Left colon (tissue), 2 donors: ENCODE measurements around the gene TTC27. TPM values are rescaled to one million over a fixed set of nuclear protein-coding genes. Genes with fewer than 3 reads are reported as not detected.
"Not testable (repeated sequence)": the region's sequence is repeated elsewhere in the genome, so short reads cannot be mapped to it uniquely, and the experiment has no call there.

ENCODE experiments used
- ATAC-seq: fragments of 200-7000 bp; cut with Tn5 transposase; one replicate; pipeline ENCODE4 v1.9.1; 2020; ENCODE audit warnings: mild to moderate bottlenecking, moderate library complexity
- DNase-seq, 2 donors: peaks; one replicate each; pipeline ENCODE4 v3.0.0-alpha.2; 2020
- intact Hi-C, 2 donors: fragments of 100-400 bp; cut with DNase I in 1 of 2; cut with micrococcal nuclease in 1 of 2; formaldehyde crosslinking; loops; one replicate each; pipeline versions ENCODE4 v1.11.2 to v1.14.0; 2022; cut with DNase I, micrococcal nuclease
- total RNA-seq, 2 donors: library from RNA; stranded (reverse); fragmentation: NEBNext Ultra II Directional; extraction: Animal tissue kit (Norgen Biotek cat#: 25700); gene quantifications; one replicate each; pipeline ENCODE4 v1.2.1, GENCODE V29; 2021
- donor health status: DM: no; HTN: no; CAD: no.
- donor health status: DM: yes; HTN: yes; CAD: no.

The TTC27 gene
- total RNA-seq, 2 donors from 2014 or later, result 8.9 to 10.7 TPM

GRCh38 chr2:32715391-32715841 is 87.6 kb downstream of the TTC27 start:
- DNase-seq (no peak), ATAC-seq (no peak)
- intact Hi-C loops, result no loop called here

GRCh38 chr2:32715981-32716380 is 88.1 kb downstream of the TTC27 start:
- no peak for ATAC-seq
- intact Hi-C loops, result no loop called here
- DNase-seq, result no peak

- no peak for DNase-seq
- intact Hi-C loops, result no loop called here
Observed at GRCh38 chr2:32716598-32716997, 88.7 kb downstream of the TTC27 start.

GRCh38 chr2:32718752-32719151 is 90.9 kb downstream of the TTC27 start:
- DNase-seq, result no peak
- no peak for ATAC-seq
- intact Hi-C loops, result no loop called here

More at GRCh38 chr2:32716598-32716997, 88.7 kb downstream of the TTC27 start:
- ATAC-seq, result no peak

GRCh38 chr2:32719430-32719829 is 91.6 kb downstream of the TTC27 start:
- ATAC-seq, result no peak
- intact Hi-C loops, result no loop called here
- DNase-seq, result no peak

- DNase-seq (no peak), ATAC-seq (no peak)
- intact Hi-C loops, result no loop called here
Observed at GRCh38 chr2:32719933-32720716, 92.3 kb downstream of the TTC27 start.

- intact Hi-C loops, result no loop called here
- ATAC-seq (no peak), DNase-seq (no peak)
Observed at GRCh38 chr2:32720771-32721170, 92.9 kb downstream of the TTC27 start.

- intact Hi-C loops, result no loop called here
- DNase-seq (no peak), ATAC-seq (no peak)
Observed at GRCh38 chr2:32721376-32721775, 93.5 kb downstream of the TTC27 start.

- intact Hi-C loops, result no loop called here
- ATAC-seq (no peak), DNase-seq (no peak)
Observed at GRCh38 chr2:32723467-32724079, 95.7 kb downstream of the TTC27 start.

- DNase-seq, intact Hi-C loops, ATAC-seq: not testable (repeated sequence)
Observed at GRCh38 chr2:32726678-32727077, 98.8 kb downstream of the TTC27 start.

GRCh38 chr2:32727157-32727556 is 99.3 kb downstream of the TTC27 start:
- intact Hi-C loops, result no loop called here
- no peak for ATAC-seq
- no peak for DNase-seq

- DNase-seq, intact Hi-C loops, ATAC-seq: not testable (repeated sequence)
Observed at GRCh38 chr2:32730958-32731357, 103.1 kb downstream of the TTC27 start.

- no peak for DNase-seq
- ATAC-seq, result no peak
- intact Hi-C loops, result no loop called here
Observed at GRCh38 chr2:32732120-32732519, 104.3 kb downstream of the TTC27 start.

- ATAC-seq (no peak), DNase-seq (no peak)
- intact Hi-C loops, result no loop called here
Observed at GRCh38 chr2:32732912-32733472, 105.1 kb downstream of the TTC27 start.

GRCh38 chr2:32735348-32735747 is 107.5 kb downstream of the TTC27 start:
- intact Hi-C loops, result no loop called here
- DNase-seq, result no peak
- no peak for ATAC-seq

- intact Hi-C loops, result no loop called here
- DNase-seq, result no peak
- no peak for ATAC-seq
Observed at GRCh38 chr2:32738939-32739338, 111.1 kb downstream of the TTC27 start.

GRCh38 chr2:32739664-32740063 is 111.8 kb downstream of the TTC27 start:
- DNase-seq (no peak), ATAC-seq (no peak)
- intact Hi-C loops, result no loop called here

GRCh38 chr2:32741575-32741974 is 113.7 kb downstream of the TTC27 start:
- DNase-seq (no peak), ATAC-seq (no peak)
- intact Hi-C loops, result no loop called here

- ATAC-seq (peak; percentile 58), DNase-seq (no peak)
- intact Hi-C loops, result no loop called here
Observed at GRCh38 chr2:32742376-32742775, 114.5 kb downstream of the TTC27 start.
